T-helper 2 cell treated with Interferon-gamma antibody and Interleukin-4, amounts not matched to agents 5 μg/mL and 100 μg/mL, for 36 hours (primary cell): ENCODE data around the gene LTB4R2.

Source experiments
- DNase-seq: peaks from one replicate; pipeline ENCODE4 v3.0.0; 2021; ENCODE audit warnings: low spot score
- H3K27ac Mint-ChIP-seq: one replicate; pipeline ENCODE4 v1.8.0; 2021; ENCODE audit warnings: mild to moderate bottlenecking, mixed read lengths
- H3K27me3 Mint-ChIP-seq: one replicate; pipeline ENCODE4 v1.8.0; 2021; ENCODE audit warnings: low read depth, mixed read lengths
- H3K36me3 Mint-ChIP-seq: one replicate; pipeline ENCODE4 v1.8.0; 2021; ENCODE audit warnings: low read depth, mixed read lengths
- H3K4me1 Mint-ChIP-seq: one replicate; pipeline ENCODE4 v1.8.0; 2021; ENCODE audit warnings: low read depth, mixed read lengths
- H3K4me3 Mint-ChIP-seq: one replicate; pipeline ENCODE4 v1.8.0; 2022; ENCODE audit warnings: mild to moderate bottlenecking, moderate library complexity, mixed read lengths
- H3K9me3 Mint-ChIP-seq: one replicate; pipeline ENCODE4 v1.8.0; 2021; ENCODE audit warnings: mixed read lengths

LTB4R2 gene

GRCh38 chr14:24270537-24271133 lies 39.3 kb upstream of the LTB4R2 start:
- Mint-ChIP-seq H3K36me3 (peaks cover 24% of the 10 kb centered on the region), H3K4me3 (peak overlapping the region; percentile 93), H3K9me3 (no peaks in the 10 kb centered on the region), H3K27ac (peak overlapping the region; percentile 88), H3K4me1 (peaks cover 42% of the 10 kb centered on the region), H3K27me3 (no peaks in the 10 kb centered on the region)
- peak; percentile 11 for DNase-seq

GRCh38 chr14:24271134-24271833 lies 38.7 kb upstream of the LTB4R2 start, which contains the start of gene RABGGTA:
TSS of gene RABGGTA (minus strand) at chr14:24271597. CDS start at chr14:24271115, 482 bp downstream.
- Mint-ChIP-seq H3K4me1 (peaks cover 42% of the 10 kb centered on the region), H3K4me3 (peak within 1 kb of the TSS; percentile 93), H3K9me3 (no peaks in the 10 kb centered on the region), H3K27me3 (no peaks in the 10 kb centered on the region), H3K36me3 (peaks cover 22% of the 10 kb centered on the region), H3K27ac (peak within 1 kb of the TSS; percentile 88)
- peak; percentile 85 for DNase-seq

GRCh38 chr14:24271834-24272263 lies 38.1 kb upstream of the LTB4R2 start:
- no peak for DNase-seq
- Mint-ChIP-seq H3K36me3 (peaks cover 17% of the 10 kb centered on the region), H3K4me1 (peaks cover 42% of the 10 kb centered on the region), H3K4me3 (peak overlapping the region; percentile 79), H3K27ac (peak overlapping the region; percentile 88), H3K27me3 (no peaks in the 10 kb centered on the region), H3K9me3 (no peaks in the 10 kb centered on the region)

- Mint-ChIP-seq H3K4me1 (peaks cover 43% of the 10 kb centered on the region), H3K4me3 (peak overlapping the region; percentile 79), H3K27ac (peak overlapping the region; percentile 88), H3K9me3 (no peaks in the 10 kb centered on the region), H3K36me3 (peaks cover 11% of the 10 kb centered on the region), H3K27me3 (no peaks in the 10 kb centered on the region)
- DNase-seq = no peak
Observed at GRCh38 chr14:24272467-24272866, 37.5 kb upstream of the LTB4R2 start.

- Mint-ChIP-seq H3K4me1 (peaks cover 47% of the 10 kb centered on the region), H3K27ac (no peak overlapping the region), H3K9me3 (no peaks in the 10 kb centered on the region), H3K36me3 (peaks cover 14% of the 10 kb centered on the region), H3K27me3 (no peaks in the 10 kb centered on the region), H3K4me3 (peak overlapping the region; percentile 22)
- DNase-seq = no peak
Observed at GRCh38 chr14:24273422-24273998, 36.4 kb upstream of the LTB4R2 start.

GRCh38 chr14:24274101-24274543 lies 35.8 kb upstream of the LTB4R2 start:
- Mint-ChIP-seq H3K27me3 (no peaks in the 10 kb centered on the region), H3K9me3 (no peaks in the 10 kb centered on the region), H3K27ac (peak overlapping the region; percentile 71), H3K4me1 (peaks cover 52% of the 10 kb centered on the region), H3K36me3 (peaks cover 9% of the 10 kb centered on the region), H3K4me3 (peak overlapping the region; percentile 8)
- peak; percentile 65 for DNase-seq

- Mint-ChIP-seq H3K27me3 (no peaks in the 10 kb centered on the region), H3K4me3 (no peak overlapping the region), H3K4me1 (peaks cover 44% of the 10 kb centered on the region), H3K36me3 (peaks cover 3% of the 10 kb centered on the region), H3K27ac (peak overlapping the region; percentile 49), H3K9me3 (no peaks in the 10 kb centered on the region)
- no peak for DNase-seq
Observed at GRCh38 chr14:24277071-24277470, 32.9 kb upstream of the LTB4R2 start.

GRCh38 chr14:24277606-24278321 lies 32.2 kb upstream of the LTB4R2 start:
- Mint-ChIP-seq H3K36me3 (peaks cover 3% of the 10 kb centered on the region), H3K27me3 (no peaks in the 10 kb centered on the region), H3K27ac (peak overlapping the region; percentile 11), H3K4me3 (no peak overlapping the region), H3K4me1 (peaks cover 37% of the 10 kb centered on the region), H3K9me3 (no peaks in the 10 kb centered on the region)
- no peak for DNase-seq

GRCh38 chr14:24278424-24278823 lies 31.5 kb upstream of the LTB4R2 start:
- no peaks in the 10 kb centered on the region for H3K9me3 Mint-ChIP-seq
- H3K4me3 Mint-ChIP-seq = no peak overlapping the region
- no peak for DNase-seq
- no peak overlapping the region for H3K27ac Mint-ChIP-seq
- peaks cover 32% of the 10 kb centered on the region for H3K4me1 Mint-ChIP-seq
- H3K27me3 Mint-ChIP-seq = no peaks in the 10 kb centered on the region
- peaks cover 3% of the 10 kb centered on the region for H3K36me3 Mint-ChIP-seq

- H3K4me1 Mint-ChIP-seq = peaks cover 23% of the 10 kb centered on the region
Observed at GRCh38 chr14:24279301-24280186, 30.4 kb upstream of the LTB4R2 start.

GRCh38 chr14:24280797-24281460 lies 29.0 kb upstream of the LTB4R2 start:
- Mint-ChIP-seq H3K36me3 (peaks cover 3% of the 10 kb centered on the region), H3K27me3 (peaks cover 2% of the 10 kb centered on the region), H3K9me3 (no peaks in the 10 kb centered on the region), H3K4me1 (peaks cover 20% of the 10 kb centered on the region), H3K4me3 (no peak overlapping the region), H3K27ac (no peak overlapping the region)
- no peak for DNase-seq

More at GRCh38 chr14:24279301-24280186, 30.4 kb upstream of the LTB4R2 start:
- DNase-seq = peak; percentile 31
- Mint-ChIP-seq H3K27ac (no peak overlapping the region), H3K36me3 (peaks cover 3% of the 10 kb centered on the region), H3K4me3 (no peak overlapping the region), H3K27me3 (peaks cover 2% of the 10 kb centered on the region), H3K9me3 (no peaks in the 10 kb centered on the region)

GRCh38 chr14:24281636-24282035 lies 28.3 kb upstream of the LTB4R2 start:
- Mint-ChIP-seq H3K27me3 (peaks cover 2% of the 10 kb centered on the region), H3K9me3 (no peaks in the 10 kb centered on the region), H3K4me3 (no peak overlapping the region), H3K27ac (no peak overlapping the region), H3K36me3 (peaks cover 3% of the 10 kb centered on the region), H3K4me1 (peaks cover 20% of the 10 kb centered on the region)
- DNase-seq = no peak

GRCh38 chr14:24282736-24283135 lies 27.2 kb upstream of the LTB4R2 start:
- H3K4me3 Mint-ChIP-seq = no peak overlapping the region
- H3K4me1 Mint-ChIP-seq = peaks cover 17% of the 10 kb centered on the region
- peaks cover 2% of the 10 kb centered on the region for H3K27me3 Mint-ChIP-seq
- DNase-seq = no peak
- no peak overlapping the region for H3K27ac Mint-ChIP-seq
- no peaks in the 10 kb centered on the region for H3K9me3 Mint-ChIP-seq
- H3K36me3 Mint-ChIP-seq = peaks cover 3% of the 10 kb centered on the region
